Stimulated activated CD4-positive, alpha-beta T cell treated with anti-CD3 and anti-CD28 coated beads, Interleukin-12 subunit alpha, Interleukin-12 subunit beta, amount 100 ng/mL, for 48 hours (primary cell): ENCODE measurements around the gene ENOX2.
A peak's percentile ranks its signal among the peaks of the same experiment; 100 is the strongest.
"Not testable (repeated sequence)": the region's sequence is repeated elsewhere in the genome, so short reads cannot be mapped to it uniquely, and the experiment has no call there.

Experiments used
- DNase-seq, 3 donors: peaks; one replicate each; pipeline ENCODE4 v3.0.0-alpha.2; 2020; ENCODE audit warnings: low read depth in 2 of 3, low spot score in 1 of 3

ENOX2 gene, protein sequence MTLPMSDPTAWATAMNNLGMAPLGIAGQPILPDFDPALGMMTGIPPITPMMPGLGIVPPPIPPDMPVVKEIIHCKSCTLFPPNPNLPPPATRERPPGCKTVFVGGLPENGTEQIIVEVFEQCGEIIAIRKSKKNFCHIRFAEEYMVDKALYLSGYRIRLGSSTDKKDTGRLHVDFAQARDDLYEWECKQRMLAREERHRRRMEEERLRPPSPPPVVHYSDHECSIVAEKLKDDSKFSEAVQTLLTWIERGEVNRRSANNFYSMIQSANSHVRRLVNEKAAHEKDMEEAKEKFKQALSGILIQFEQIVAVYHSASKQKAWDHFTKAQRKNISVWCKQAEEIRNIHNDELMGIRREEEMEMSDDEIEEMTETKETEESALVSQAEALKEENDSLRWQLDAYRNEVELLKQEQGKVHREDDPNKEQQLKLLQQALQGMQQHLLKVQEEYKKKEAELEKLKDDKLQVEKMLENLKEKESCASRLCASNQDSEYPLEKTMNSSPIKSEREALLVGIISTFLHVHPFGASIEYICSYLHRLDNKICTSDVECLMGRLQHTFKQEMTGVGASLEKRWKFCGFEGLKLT

DNA sequence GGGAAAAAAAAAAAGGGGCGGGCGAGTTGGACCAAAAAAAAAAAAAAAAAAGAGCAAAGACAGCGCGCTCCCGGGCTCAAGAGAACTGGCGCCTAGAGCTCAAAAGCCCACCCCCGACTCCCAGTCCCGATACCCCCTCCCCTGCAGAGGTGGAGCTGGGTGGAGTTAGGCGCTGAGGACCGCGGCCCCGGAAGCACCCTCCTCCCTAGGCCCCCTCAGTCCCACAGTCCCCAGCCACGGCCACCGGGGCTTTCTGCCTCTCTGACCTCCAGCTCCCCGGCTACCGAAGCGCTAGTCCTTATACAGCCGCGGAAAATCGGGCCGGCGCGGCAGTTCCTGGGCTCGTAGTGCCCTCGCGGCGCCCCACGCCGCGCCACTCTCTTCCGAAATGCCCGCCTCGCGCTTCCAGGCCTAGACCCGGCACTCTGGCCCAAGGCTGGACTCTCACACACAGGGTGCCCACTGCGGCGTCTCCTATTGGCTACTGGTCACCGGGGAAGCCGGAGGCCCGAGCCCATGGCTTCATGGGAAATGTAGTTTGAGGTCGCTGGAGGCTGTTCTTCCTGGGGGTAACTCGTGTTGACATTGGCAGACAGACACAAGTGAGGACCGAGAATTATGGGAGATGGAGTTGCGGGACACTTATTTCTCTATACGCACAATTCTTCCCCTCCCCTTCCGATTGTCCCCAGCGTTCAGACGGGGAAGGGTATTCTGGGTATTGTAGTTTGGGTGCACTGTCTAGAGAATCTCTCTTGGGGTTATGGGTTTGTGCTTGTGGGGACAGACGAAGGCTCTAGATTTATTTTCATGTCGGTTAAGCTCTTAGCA lies at the start of gene ENOX2:
Gene ENOX2 (minus strand): TSS at position 427 of the 831 bp plus-strand sequence. CDS start 199,993 bp downstream, outside the sequence.
- DNase-seq = peak; percentile 50 to 72 (median 63)

DNA sequence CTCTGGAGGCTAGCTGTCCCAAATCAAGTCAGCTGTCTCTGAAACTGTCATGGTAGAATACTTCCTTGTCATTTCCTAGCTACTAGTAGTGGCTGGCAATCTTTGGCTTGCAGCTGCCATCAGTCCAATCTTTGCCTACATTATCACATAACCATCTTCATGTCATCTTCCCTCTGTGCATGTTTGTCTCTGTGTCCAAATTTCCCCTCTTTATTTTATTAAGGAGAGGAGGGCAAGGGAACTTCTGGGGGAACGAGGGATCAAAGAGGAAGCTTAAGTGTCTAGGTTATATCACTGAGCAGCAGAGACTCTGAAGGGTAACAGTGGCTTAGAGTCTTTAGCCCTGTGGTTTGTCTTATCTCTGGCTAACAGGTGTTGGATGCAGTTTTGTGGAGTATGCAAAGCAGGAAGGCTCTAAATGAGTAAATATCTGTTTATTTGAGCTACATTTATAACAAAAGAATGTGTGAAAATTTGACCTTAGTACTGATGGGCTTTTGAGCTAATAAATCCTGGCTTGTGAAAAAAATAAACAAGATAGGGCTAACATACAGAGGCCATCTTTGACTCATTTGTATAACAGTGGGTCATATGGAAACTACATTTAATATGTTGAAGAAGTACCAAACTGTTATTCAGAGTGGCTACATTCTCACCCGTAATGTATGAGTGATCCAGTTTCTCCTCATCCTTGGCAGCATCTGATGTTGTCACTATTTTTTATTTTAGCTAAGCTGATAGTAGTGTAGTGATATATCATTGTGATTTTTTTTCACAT lies 49.4 kb upstream of the ENOX2 start:
- no peak for DNase-seq

DNA sequence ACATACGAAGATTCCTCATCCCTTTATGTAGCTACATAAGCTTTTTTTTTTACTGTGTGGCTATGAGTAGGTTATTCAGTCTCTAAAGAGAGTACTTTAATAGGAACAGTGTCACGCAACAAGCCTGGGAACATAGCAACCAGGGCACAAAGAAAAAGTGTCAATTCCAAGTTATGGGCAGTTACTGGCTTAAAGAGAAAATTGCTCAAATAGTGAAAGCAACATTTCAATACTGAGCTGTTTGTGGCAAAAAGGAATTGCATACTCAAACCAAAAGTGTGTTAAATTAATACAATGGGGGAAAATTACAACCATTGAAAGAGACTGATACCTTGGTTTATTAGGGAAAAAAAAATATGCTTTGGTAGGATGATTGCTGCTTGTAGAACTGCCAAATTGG lies 41.2 kb upstream of the ENOX2 start:
- DNase-seq = no peak

DNA sequence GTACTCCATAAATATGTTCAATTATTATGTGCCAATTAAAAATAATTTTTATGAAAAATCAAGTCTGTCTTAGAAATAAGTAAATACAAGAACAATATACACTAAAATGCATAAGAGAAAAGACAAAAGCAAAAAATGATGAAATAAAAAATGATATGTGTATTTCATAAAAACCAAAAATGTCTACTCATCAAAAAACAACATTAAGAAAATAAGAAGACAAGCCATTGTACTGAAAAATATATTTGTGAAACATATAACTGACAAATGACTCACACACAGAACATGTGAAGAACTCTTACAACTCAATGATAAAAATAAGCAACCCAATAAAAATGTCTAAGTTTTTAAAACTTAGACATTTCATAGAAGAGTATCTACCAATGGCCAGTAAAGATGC lies 34.1 kb upstream of the ENOX2 start:
- no peak for DNase-seq

DNA sequence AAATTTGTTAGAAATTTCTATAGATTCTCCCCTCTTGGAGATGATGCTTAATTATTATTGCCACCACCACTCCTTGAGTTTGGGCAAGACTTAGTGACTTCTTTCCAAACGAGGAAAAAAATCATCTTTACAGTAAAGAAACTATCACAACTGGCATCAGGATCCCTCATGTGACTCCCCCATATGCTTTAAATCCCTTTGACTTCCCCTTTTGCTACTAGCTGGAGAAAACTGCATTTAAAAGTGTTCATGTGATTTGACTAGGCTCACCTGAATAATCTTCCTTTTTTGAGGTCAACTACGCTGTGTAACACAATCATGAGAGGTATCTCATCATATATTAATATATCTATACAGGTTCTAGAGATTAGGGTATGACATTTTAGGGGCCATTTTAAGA lies 30.3 kb upstream of the ENOX2 start:
- no peak for DNase-seq

DNA sequence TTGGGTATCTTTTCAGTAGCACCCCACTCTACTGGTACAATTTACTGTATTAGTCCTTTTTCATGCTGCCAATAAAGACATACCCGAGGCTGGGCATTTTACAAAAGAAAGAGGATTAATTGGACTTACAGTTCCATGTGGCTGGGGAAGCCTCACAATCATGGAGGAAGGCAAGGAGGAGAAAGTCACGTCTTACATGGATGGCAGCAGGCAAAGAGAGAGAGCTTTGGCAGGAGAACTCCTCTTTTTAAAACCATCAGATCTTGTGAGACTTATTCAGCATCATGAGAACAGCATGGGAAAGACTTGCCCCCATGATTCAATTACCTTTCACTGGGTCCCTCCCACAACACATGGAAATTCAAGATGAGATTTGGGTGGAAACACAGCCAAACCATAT lies 17.4 kb upstream of the ENOX2 start:
- DNase-seq = not testable (repeated sequence)

DNA sequence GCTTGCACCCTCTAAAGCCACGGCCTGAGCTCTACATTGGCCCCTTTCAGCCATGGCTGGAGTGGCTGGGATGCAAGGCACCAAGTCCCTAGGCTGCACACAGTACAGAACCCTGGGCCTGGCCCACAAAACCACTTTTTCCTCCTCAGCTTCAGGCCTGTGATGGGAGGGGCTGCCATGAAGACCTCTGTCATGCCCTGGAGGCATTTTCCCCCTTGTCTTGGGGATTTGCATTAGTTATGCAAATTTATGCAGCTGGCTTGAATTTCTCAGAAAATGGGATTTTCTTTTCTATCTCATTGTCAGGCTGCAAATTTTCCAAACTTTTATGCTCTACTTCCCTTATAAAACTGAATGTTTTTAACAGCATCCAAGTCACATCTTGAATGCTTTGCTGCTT lies 16.7 kb upstream of the ENOX2 start:
- DNase-seq = not testable (repeated sequence)

DNA sequence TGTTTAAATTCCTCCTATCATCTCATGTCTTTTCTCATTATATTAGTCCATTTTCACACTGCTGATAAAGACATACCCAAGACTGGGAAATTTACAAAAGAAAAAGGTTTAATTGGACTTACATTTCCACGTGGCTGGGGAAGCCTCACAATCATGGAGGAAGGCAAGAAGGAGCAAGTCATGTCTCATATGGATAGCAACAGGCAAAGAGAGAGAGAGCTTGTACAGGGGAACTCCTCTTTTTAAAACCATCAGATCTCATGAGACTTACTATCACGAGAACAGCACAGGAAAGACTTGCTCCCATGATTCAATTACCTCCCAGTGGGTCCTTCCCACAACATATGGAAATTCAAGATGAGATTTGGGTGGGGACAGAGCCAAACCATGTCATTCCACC lies 15.5 kb upstream of the ENOX2 start:
- not testable (repeated sequence) for DNase-seq

DNA sequence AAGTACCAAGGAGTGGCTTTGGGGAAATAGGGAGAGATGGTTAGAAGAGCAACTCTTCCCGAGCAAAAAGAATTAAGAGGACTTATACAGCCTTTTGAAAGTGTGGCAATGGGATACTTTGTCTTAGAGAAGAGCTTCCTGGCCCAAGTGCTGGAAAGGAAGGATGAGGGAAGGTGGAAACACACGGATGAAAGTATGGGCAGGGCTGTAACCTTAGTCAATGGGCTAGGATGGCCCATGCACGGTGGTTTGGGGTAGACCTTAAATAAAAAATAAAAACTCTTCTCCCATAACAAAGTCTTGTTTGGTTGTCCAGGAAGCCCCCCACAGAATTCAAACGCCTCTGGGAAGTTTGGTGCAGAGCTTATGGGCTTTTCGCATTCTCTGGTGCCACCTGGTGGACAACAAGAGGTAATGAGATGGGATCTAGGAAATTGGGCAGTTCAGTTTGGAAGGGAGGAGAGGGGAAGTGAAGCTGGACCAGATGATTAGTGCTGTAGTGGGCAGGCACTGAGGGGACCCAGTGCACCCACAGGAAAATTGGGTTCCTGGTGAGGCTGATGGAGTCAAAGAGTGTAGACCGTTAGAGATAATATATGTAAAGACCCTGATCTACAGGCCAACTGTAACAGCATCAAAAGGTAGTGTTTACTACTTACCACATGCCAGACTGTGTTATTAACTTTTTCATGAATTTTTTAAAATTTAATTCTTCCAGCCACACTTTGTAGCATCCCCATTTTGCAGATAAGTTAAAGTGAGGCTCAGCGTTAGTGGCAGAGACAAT lies 13.8 kb upstream of the ENOX2 start:
- peak in 1 of 3 donors; percentile 27 for DNase-seq

DNA sequence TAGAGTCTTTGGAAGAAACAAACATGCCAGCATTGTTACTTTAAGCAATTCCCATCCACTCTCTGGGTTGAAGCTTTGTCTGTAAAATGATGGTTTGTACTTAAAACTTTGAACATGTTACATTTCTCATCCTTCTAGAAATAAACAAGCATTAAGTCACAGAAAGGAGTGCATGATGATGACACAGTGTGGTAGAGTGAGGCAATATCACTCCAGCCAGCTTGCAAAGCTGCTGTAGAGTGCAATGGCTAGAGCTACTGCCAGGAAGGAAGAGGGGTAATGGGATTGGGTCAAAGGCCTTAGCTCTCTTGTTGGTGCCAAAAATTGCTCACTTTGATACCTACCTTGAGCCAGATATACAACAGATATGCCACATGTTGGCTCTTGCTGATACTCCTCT lies 12.3 kb upstream of the ENOX2 start:
- no peak for DNase-seq

DNA sequence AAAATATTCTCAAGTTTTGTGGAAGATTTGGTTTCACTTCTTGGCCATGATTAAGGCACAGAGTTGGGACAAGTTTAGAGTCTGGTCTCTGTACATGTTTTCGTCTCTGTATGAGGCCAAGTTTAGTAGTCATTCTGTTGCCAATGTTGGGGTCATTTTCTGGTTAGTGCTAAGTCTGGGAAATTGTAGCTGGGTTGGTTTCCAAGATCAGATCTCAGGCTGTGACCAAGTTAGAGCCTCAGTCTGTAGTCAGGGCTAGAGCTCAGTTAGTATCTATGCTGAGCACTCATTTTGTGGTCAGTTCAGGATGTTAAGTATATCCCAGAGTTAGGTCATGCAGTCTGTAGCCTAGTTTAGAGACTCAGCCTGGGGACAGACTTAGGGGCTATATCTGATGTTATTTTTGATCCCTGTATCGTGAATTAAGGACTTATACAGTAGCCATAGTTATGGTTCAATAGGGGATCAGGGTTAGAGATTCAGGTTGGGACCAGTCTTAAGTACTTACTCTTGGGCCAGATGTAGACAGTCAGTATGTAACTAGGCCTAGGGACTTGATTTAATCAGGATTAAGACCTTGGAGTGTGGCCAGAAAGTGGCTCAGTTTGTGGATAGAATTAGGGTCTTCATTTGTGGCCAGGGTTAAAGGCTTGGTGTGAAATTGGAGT lies 6.6 kb upstream of the ENOX2 start:
- DNase-seq = no peak

DNA sequence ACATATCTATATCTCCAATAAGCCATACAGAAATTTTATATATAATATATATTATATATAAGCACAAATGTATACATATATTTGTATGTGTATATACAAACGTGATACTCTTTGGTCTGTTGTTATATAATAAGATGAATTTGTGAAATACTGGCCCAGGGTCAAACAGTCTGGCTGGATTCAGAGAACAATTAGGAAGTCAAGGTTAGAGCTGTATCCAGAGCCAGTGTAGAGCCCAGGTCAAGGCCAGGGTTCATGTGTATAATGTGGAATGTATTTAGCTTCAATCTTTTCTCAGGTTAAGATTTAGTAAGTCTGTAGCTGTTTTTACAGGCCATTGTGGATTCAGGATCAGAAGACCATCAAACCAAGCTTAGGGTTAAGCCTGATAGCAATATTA lies 3.8 kb upstream of the ENOX2 start:
- no peak for DNase-seq

DNA sequence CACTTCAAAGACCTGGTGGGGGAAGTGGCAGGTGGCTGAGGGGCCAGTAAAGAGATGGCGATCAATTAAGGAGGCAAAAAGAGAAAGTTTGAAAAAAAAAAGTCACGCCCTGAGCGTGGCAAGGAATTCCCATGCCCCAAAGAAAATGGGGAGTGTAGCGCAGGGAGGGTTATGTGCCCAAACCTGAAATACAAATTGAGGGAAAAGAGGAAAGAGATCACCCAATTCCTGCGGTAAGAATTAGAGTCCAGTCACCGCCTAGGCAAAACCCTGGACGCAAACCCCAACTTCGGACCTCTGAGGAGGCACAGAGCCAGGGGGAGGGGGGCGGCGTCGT lies 595 bp downstream of the ENOX2 start:
- no peak for DNase-seq

DNA sequence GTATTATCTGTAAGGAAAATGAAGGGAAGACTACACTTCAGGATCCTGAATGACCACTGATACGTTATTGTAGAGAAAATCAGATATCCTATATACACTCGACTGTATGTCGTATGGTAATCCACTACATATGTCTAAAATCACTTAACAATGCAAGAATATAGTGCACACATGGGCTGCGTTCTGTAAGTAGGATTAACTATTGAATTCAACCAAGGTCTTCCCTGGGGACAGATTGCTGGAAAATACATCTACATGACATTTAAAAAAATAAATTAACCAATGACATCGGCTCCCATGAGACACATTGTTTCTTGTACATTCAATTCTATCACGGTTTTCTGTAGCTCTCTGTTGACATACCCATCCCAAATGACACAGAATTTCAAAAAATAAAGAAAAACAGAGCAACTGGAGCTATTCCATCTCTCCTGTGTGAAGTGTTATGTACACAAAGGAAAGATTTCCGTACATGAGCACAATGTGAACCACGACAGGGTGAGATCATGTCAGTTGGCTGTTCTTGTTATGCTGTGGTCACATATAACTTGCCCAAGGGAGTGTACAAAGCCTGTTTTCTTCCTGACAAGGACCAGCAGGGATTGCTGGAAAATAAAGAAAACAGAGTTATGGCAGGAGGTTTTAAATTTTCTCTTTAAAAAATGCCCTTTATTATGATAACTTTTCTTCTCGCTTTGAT lies 6.1 kb downstream of the ENOX2 start:
- no peak for DNase-seq

DNA sequence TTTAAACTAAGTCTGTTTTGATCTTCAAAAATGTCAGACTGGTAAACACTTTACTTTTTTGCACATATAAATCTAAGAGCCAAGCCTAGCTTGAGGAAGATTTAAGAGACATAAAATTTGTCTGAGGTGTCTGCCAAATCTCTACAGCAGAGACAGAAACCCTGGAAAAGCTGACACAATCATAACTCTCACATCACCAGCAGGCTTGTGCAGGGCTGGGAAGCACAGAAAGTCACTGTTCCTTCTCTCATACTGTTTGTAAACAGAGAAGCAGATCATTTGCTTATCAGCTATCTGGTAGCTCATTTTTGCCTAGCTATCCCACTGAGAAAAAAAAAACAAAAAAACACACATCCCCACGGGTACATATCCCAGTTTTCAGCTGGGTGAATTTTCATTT lies 7.0 kb downstream of the ENOX2 start:
- no peak for DNase-seq

DNA sequence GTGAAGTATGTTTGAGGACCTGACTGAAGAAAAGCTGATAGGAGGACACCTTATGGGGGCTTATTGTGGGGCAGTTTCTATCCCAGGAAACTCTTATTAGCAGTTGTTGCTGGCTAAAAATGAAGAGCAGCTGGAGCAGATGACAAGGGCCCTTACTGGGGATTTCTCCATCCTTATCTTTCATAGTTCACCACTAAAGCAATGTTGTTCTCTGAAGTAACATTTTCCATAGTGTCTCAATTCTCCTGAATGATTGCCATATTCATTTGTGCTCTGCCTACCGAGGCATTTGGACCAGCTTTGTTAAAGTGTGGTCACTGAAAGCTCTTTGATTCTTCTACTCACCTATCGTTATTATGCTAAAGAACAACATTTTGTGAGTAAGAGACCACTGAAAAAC lies 7.7 kb downstream of the ENOX2 start:
- DNase-seq = no peak

DNA sequence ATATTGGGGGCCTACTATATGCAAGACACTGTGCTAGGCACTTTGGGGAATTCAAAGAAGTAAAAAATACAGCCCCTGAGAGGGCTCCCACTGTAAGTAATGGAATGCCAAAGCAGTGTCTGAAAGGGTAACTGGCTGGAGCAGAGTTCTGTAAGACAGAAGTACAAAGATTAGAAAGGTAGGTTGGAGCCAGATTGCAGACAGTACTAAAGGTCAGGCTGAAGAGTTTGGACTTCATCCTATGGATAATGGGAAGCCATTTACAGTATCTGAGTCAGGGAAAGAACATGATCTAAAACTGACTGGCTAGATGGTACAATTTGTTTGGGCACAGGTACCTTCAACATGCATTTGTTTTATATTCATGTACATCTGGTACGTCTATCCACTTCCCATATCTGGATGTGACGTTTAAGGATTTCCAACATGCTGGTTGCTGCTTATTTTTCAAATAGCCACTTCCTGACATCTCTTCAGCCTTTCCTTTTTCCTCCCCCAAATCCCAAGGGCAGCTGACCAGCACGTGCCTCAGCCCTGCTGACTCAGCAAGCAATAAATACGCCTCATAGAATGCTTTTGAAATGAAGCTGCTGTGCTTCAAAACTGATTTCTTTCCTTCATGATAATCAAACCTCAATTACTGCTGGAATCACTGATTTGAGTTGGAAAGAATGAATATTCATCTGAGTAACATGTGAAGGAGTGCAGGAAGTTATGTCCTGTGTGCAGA lies 9.5 kb downstream of the ENOX2 start:
- DNase-seq = no peak

DNA sequence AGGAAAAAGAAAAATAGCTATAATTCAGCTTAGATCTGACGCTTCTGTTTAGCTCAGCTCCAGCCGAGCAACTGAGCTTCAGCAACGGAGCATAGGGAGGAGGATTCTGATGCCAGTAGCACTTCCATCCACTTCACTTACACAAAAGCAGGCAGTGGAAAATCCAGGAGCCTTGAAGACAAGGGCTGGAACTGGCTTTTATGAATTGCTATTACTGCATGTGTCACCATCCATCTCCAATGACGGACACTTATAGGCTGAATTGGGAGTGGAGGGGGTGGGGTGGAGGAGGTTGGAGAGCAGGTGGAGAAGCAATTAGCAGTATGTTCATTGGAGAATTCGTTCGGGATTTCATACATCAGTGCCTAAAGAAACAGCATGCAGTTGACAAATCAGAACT lies 15.6 kb downstream of the ENOX2 start:
- no peak for DNase-seq

DNA sequence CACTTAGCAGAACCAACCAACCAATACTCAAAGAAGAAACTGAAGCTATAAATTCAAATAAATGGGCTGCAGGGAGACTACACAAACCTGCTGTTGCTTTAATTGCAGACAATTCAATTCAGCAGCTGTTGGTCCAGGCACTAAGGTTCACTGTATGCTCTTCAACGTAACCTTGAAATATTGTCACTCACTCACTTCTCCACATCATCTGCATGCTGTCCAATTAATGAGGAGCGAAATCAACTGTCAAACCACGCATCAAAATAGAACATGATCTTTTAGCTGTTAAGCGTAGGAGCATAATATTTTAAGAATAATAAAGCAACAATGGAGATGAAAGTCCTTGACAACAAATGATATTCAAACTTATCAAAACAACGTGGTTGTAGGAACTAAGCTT lies 17.0 kb downstream of the ENOX2 start:
- DNase-seq = no peak
